Activated gamma-delta T cell treated with Interleukin-2 at 50 U/mL for 16 hours (primary cell): ENCODE data around the gene SPATA6.
"Not testable (repeated sequence)": the region's sequence is repeated elsewhere in the genome, so short reads cannot be mapped to it uniquely, and the experiment has no call there.

Experiments
- DNase-seq: peaks from one replicate; pipeline ENCODE4 v3.0.0-alpha.2; 2020

Gene SPATA6

GRCh38 chr1:48450505-48450904 is 21.5 kb downstream of the SPATA6 start:
- no peak for DNase-seq

- no peak for DNase-seq
Measured at GRCh38 chr1:48448932-48449331, 23.1 kb downstream of the SPATA6 start.

- DNase-seq = not testable (repeated sequence)
Measured at GRCh38 chr1:48444186-48444585, 27.8 kb downstream of the SPATA6 start.

- DNase-seq = no peak
Measured at GRCh38 chr1:48442864-48443619, 29.0 kb downstream of the SPATA6 start.

- DNase-seq = not testable (repeated sequence)
Measured at GRCh38 chr1:48440786-48441185, 31.2 kb downstream of the SPATA6 start.

- DNase-seq = no peak
Measured at GRCh38 chr1:48439380-48439779, 32.6 kb downstream of the SPATA6 start.

GRCh38 chr1:48437379-48437778 is 34.6 kb downstream of the SPATA6 start:
- DNase-seq = not testable (repeated sequence)

- DNase-seq = not testable (repeated sequence)
Measured at GRCh38 chr1:48435312-48436002, 36.5 kb downstream of the SPATA6 start.

GRCh38 chr1:48430832-48431231 is 41.2 kb downstream of the SPATA6 start:
- DNase-seq = no peak

GRCh38 chr1:48422009-48422408 is 50.0 kb downstream of the SPATA6 start:
- no peak for DNase-seq

GRCh38 chr1:48418742-48419141 is 53.3 kb downstream of the SPATA6 start:
- no peak for DNase-seq

GRCh38 chr1:48415050-48415449 is 57.0 kb downstream of the SPATA6 start:
- DNase-seq = no peak

GRCh38 chr1:48414264-48414663 is 57.7 kb downstream of the SPATA6 start:
- DNase-seq = no peak

GRCh38 chr1:48405940-48406339 is 66.1 kb downstream of the SPATA6 start:
- DNase-seq = no peak

GRCh38 chr1:48405400-48405799 is 66.6 kb downstream of the SPATA6 start:
- DNase-seq = no peak

GRCh38 chr1:48402599-48402998 is 69.4 kb downstream of the SPATA6 start:
- DNase-seq = no peak

GRCh38 chr1:48396208-48396607 is 75.8 kb downstream of the SPATA6 start:
- no peak for DNase-seq

- no peak for DNase-seq
Measured at GRCh38 chr1:48391926-48392325, 80.1 kb downstream of the SPATA6 start.

- DNase-seq = no peak
Measured at GRCh38 chr1:48387409-48387808, 84.6 kb downstream of the SPATA6 start.

- DNase-seq = no peak
Measured at GRCh38 chr1:48374785-48375184, 97.2 kb downstream of the SPATA6 start.

GRCh38 chr1:48371598-48371997 is 100.4 kb downstream of the SPATA6 start:
- no peak for DNase-seq

GRCh38 chr1:48362901-48363300 is 109.1 kb downstream of the SPATA6 start:
- DNase-seq = no peak

GRCh38 chr1:48356901-48357300 is 115.1 kb downstream of the SPATA6 start:
- no peak for DNase-seq

GRCh38 chr1:48344373-48344772 is 127.6 kb downstream of the SPATA6 start:
- no peak for DNase-seq

GRCh38 chr1:48341221-48341620 is 130.8 kb downstream of the SPATA6 start:
- no peak for DNase-seq
